ENCODE results near the gene AKR1C1.
"Not testable (repeated sequence)": the region's sequence is repeated elsewhere in the genome, so short reads cannot be mapped to it uniquely, and the experiment has no call there.

AKR1C1 gene

DNA sequence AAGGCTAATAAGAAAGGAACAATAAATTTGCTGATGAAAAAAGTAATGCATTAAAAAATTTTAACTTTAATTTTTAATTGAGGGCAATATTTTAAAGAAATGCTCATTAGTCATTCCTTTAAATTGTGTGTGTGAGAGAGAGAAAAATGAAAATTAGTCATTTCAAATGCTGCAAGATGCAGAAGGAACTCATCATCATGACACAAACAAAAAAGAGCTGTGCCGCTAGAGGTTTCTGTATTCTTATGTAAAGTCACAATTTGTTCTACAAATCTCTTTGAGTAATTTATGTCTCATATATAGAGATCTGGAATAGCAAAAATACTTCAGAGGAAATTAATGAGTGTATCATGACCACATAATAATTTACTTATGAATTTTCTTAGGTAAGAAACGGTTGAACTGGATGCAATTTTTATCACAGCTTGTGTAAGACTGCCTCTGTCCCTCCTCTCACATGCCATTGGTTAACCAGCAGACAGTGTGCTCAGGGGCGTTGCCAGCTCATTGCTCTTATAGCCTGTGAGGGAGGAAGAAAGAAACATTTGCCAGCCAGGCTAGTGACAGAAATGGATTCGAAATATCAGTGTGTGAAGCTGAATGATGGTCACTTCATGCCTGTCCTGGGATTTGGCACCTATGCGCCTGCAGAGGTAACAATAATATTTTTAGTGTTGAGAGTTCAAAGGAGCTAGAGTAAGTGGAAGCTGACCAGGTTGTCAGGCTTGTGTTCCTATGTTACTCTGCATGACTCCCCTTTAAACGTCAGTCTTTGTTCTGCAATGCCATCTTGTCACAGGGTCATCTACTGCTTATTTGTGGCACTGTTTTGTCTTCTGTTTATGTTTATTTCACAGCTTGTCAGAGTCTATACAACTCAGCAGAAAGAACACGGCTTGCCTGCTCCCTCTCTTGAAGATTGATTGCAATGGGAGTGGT lies at the start of gene AKR1C1:
TSS of gene AKR1C1 (plus strand) at position 540 of the 939 bp plus-strand sequence. CDS start at position 570, 30 bp downstream.
- not testable (repeated sequence) for H3K9ac ChIP-seq (ENCODE audit: low read depth, low read length); H3K4me3 ChIP-seq (ENCODE audit: low read depth, low read length)

DNA sequence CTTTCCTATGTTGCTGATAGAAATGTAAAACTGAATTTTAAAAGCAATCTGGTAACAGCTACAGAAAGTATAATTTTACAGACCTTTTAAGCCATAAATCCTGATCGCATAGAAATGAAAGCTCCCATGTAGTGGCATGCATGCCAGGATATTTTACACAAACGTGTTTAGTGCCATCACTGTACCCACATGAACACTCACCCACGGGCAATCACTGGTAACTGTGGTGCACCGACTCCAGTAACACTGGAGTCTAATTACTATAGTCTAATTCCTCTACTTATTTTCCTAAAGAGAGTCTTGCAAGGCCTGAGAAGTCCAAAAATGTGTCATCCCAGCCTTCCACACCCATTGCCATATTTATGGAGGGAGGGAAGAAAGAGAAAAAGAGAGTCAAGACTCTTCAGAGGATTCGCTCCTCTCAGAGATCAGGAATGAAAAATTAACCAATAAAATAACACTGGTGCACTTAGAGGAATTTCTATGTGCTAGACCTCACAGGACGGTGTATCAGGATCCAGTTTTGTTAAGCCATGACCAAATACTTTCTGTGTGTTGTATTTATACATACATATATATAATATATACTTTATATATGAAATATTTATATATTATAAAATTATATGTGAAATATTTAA lies 48.9 kb upstream of the AKR1C1 start:
- H3K4me3 ChIP-seq (ENCODE audit: low read depth, low read length): no peak overlapping the region

More for the DNA sequence above, at the start of gene AKR1C1:
- not testable (repeated sequence) for H3K27me3 ChIP-seq (ENCODE audit: control insufficient read depth, insufficient read depth, low read length); H3K36me3 ChIP-seq (ENCODE audit: control insufficient read depth, insufficient read depth, low read length); H3K4me1 ChIP-seq (ENCODE audit: control insufficient read depth, insufficient read depth, low read length); H3K9me3 ChIP-seq (ENCODE audit: control insufficient read depth, insufficient read depth, low read length)

DNA sequence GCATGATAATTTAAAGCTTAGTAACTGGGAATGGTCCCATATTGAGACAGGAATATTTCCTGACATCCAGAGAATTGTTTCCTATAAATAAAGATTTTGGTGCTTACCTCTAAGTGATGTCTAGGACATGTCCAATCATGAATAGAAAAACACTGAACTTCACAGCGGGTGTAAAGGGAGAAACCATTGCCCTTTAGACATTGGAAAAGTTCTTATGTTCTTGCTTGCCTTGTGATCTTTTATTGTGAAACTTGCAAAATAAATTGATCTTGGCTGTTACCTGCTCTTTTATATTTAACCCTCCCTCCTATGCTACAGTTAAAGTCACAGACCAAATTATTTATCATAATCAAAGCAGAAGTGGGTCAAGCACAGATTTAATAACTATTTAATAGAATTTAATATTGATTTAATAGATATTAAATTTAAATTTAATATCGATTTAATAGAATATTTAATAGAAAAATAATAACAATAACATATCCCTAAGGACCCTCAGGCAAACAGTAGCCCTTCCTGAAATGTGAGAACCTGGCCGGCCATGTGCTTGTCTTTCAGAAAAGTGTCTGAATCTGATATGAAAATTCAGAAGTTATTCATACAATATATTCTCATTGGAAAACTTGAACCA lies 47.0 kb upstream of the AKR1C1 start:
- no peaks in the 10 kb centered on the region for H3K36me3 ChIP-seq (ENCODE audit: control insufficient read depth, insufficient read depth, low read length)
- no peak overlapping the region for H3K4me3 ChIP-seq (ENCODE audit: low read depth, low read length)
- H3K9ac ChIP-seq (ENCODE audit: low read depth, low read length): no peak overlapping the region
- no peaks in the 10 kb centered on the region for H3K27me3 ChIP-seq (ENCODE audit: control insufficient read depth, insufficient read depth, low read length)
- no peaks in the 10 kb centered on the region for H3K9me3 ChIP-seq (ENCODE audit: control insufficient read depth, insufficient read depth, low read length)
- H3K4me1 ChIP-seq (ENCODE audit: control insufficient read depth, insufficient read depth, low read length): no peaks in the 10 kb centered on the region

More for the DNA sequence above, 48.9 kb upstream of the AKR1C1 start:
- Histone ChIP-seq H3K4me1 (ENCODE audit: control insufficient read depth, insufficient read depth, low read length) (no peaks in the 10 kb centered on the region), H3K9me3 (ENCODE audit: control insufficient read depth, insufficient read depth, low read length) (no peaks in the 10 kb centered on the region), H3K36me3 (ENCODE audit: control insufficient read depth, insufficient read depth, low read length) (no peaks in the 10 kb centered on the region), H3K9ac (ENCODE audit: low read depth, low read length) (no peak overlapping the region), H3K27me3 (ENCODE audit: control insufficient read depth, insufficient read depth, low read length) (no peaks in the 10 kb centered on the region)

GRCh38 chr10:4918236-4918635 lies 45.0 kb upstream of the AKR1C1 start:
- no peaks in the 10 kb centered on the region for H3K9me3 ChIP-seq (ENCODE audit: control insufficient read depth, insufficient read depth, low read length)
- no peaks in the 10 kb centered on the region for H3K27me3 ChIP-seq (ENCODE audit: control insufficient read depth, insufficient read depth, low read length)
- H3K4me1 ChIP-seq (ENCODE audit: control insufficient read depth, insufficient read depth, low read length): no peaks in the 10 kb centered on the region
- no peaks in the 10 kb centered on the region for H3K36me3 ChIP-seq (ENCODE audit: control insufficient read depth, insufficient read depth, low read length)
- no peak overlapping the region for H3K9ac ChIP-seq (ENCODE audit: low read depth, low read length)
- no peak overlapping the region for H3K4me3 ChIP-seq (ENCODE audit: low read depth, low read length)

- H3K9me3 ChIP-seq (ENCODE audit: control insufficient read depth, insufficient read depth, low read length); H3K4me1 ChIP-seq (ENCODE audit: control insufficient read depth, insufficient read depth, low read length); H3K36me3 ChIP-seq (ENCODE audit: control insufficient read depth, insufficient read depth, low read length); H3K4me3 ChIP-seq (ENCODE audit: low read depth, low read length); H3K9ac ChIP-seq (ENCODE audit: low read depth, low read length); H3K27me3 ChIP-seq (ENCODE audit: control insufficient read depth, insufficient read depth, low read length): not testable (repeated sequence)
These were observed 38.7 kb upstream of the AKR1C1 start for GRCh38 chr10:4924482-4924881.

GRCh38 chr10:4926400-4926799 lies 36.8 kb upstream of the AKR1C1 start:
- Histone ChIP-seq H3K27me3 (ENCODE audit: control insufficient read depth, insufficient read depth, low read length) (no peaks in the 10 kb centered on the region), H3K4me1 (ENCODE audit: control insufficient read depth, insufficient read depth, low read length) (no peaks in the 10 kb centered on the region), H3K9me3 (ENCODE audit: control insufficient read depth, insufficient read depth, low read length) (no peaks in the 10 kb centered on the region), H3K36me3 (ENCODE audit: control insufficient read depth, insufficient read depth, low read length) (no peaks in the 10 kb centered on the region), H3K9ac (ENCODE audit: low read depth, low read length) (no peak overlapping the region), H3K4me3 (ENCODE audit: low read depth, low read length) (no peak overlapping the region)

GRCh38 chr10:4931587-4931986 lies 31.6 kb upstream of the AKR1C1 start:
- Histone ChIP-seq H3K4me1 (ENCODE audit: control insufficient read depth, insufficient read depth, low read length) (no peaks in the 10 kb centered on the region), H3K9ac (ENCODE audit: low read depth, low read length) (no peak overlapping the region), H3K27me3 (ENCODE audit: control insufficient read depth, insufficient read depth, low read length) (no peaks in the 10 kb centered on the region), H3K36me3 (ENCODE audit: control insufficient read depth, insufficient read depth, low read length) (no peaks in the 10 kb centered on the region), H3K4me3 (ENCODE audit: low read depth, low read length) (no peak overlapping the region), H3K9me3 (ENCODE audit: control insufficient read depth, insufficient read depth, low read length) (no peaks in the 10 kb centered on the region)

GRCh38 chr10:4934391-4934987 lies 28.7 kb upstream of the AKR1C1 start:
- no peaks in the 10 kb centered on the region for H3K4me1 ChIP-seq (ENCODE audit: control insufficient read depth, insufficient read depth, low read length)
- no peaks in the 10 kb centered on the region for H3K36me3 ChIP-seq (ENCODE audit: control insufficient read depth, insufficient read depth, low read length)
- no peaks in the 10 kb centered on the region for H3K9me3 ChIP-seq (ENCODE audit: control insufficient read depth, insufficient read depth, low read length)
- H3K9ac ChIP-seq (ENCODE audit: low read depth, low read length): no peak overlapping the region
- no peak overlapping the region for H3K4me3 ChIP-seq (ENCODE audit: low read depth, low read length)
- no peaks in the 10 kb centered on the region for H3K27me3 ChIP-seq (ENCODE audit: control insufficient read depth, insufficient read depth, low read length)

- Histone ChIP-seq H3K4me1 (ENCODE audit: control insufficient read depth, insufficient read depth, low read length) (no peaks in the 10 kb centered on the region), H3K9me3 (ENCODE audit: control insufficient read depth, insufficient read depth, low read length) (no peaks in the 10 kb centered on the region), H3K27me3 (ENCODE audit: control insufficient read depth, insufficient read depth, low read length) (no peaks in the 10 kb centered on the region), H3K36me3 (ENCODE audit: control insufficient read depth, insufficient read depth, low read length) (no peaks in the 10 kb centered on the region), H3K9ac (ENCODE audit: low read depth, low read length) (no peak overlapping the region), H3K4me3 (ENCODE audit: low read depth, low read length) (no peak overlapping the region)
These were observed 25.9 kb upstream of the AKR1C1 start for GRCh38 chr10:4937346-4937745.

GRCh38 chr10:4939224-4940072 lies 23.8 kb upstream of the AKR1C1 start:
- peaks cover 6% of the 10 kb centered on the region for H3K4me1 ChIP-seq (ENCODE audit: control insufficient read depth, insufficient read depth, low read length)

GRCh38 chr10:4940073-4940428 lies 23.2 kb upstream of the AKR1C1 start:
- not testable (repeated sequence) for H3K4me1 ChIP-seq (ENCODE audit: control insufficient read depth, insufficient read depth, low read length); H3K9ac ChIP-seq (ENCODE audit: low read depth, low read length); H3K4me3 ChIP-seq (ENCODE audit: low read depth, low read length); H3K9me3 ChIP-seq (ENCODE audit: control insufficient read depth, insufficient read depth, low read length); H3K27me3 ChIP-seq (ENCODE audit: control insufficient read depth, insufficient read depth, low read length); H3K36me3 ChIP-seq (ENCODE audit: control insufficient read depth, insufficient read depth, low read length)

More at GRCh38 chr10:4939224-4940072, 23.8 kb upstream of the AKR1C1 start:
- Histone ChIP-seq H3K36me3 (ENCODE audit: control insufficient read depth, insufficient read depth, low read length) (no peaks in the 10 kb centered on the region), H3K9ac (ENCODE audit: low read depth, low read length) (no peak overlapping the region), H3K9me3 (ENCODE audit: control insufficient read depth, insufficient read depth, low read length) (no peaks in the 10 kb centered on the region), H3K4me3 (ENCODE audit: low read depth, low read length) (no peak overlapping the region), H3K27me3 (ENCODE audit: control insufficient read depth, insufficient read depth, low read length) (no peaks in the 10 kb centered on the region)

All from iPS-15b (cell line).